ENCODE measurements around the gene DIO3.

DNA sequence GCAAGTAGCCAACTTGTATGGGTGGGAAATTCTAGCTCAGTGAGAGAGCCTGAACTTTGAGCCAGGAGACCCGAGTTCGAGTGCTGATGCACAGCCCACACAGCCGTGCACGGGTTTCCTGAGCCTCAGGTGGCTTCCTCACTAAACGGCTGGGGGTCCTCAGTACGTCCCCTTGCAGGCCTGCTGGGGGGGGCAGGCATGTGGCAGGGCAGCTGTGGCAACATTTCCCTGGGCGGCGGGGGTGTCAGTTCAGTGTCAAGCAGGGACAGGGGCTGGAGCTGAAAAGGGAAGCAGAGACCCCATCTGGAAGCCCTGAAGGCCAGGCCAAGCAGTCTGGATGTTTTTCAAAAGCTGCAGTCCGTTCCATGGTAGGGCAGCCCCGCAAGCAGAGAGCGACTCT lies 14.6 kb upstream of the DIO3 start:
- TF ChIP-seq TAF1 (IDR thresholded peaks at IDR 0.05; ENCODE audit: borderline replicate concordance, insufficient read depth, low read length), result no peak
- no peak for TF ChIP-seq POLR2AphosphoS5 (IDR thresholded peaks at IDR 0.05; ENCODE audit: low read depth, low read length)
- TF ChIP-seq SIN3A (IDR thresholded peaks at IDR 0.05; ENCODE audit: borderline replicate concordance, insufficient read depth, low read length), result no peak

Measured in PFSK-1 (cell line).